ENCODE measurements around the gene GABRB1.

Gene GABRB1

DNA sequence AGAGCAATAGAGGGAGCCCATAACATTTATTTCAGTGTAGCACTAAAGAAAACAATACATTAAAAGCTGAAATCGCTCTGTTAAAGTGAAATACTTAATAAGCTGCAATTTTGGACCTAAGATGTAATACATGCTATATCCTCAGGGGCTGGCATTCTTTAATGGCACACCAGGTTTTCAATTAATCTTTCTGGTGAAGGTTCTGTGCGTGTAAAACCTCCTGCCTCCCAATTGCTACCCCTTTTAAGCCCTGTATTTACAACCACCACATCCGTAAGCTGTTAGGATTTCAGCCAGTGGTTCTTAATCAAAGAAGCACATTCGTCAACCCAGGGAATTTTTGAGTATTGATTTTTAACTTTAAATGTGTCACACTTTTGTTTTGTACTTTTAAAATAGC is 439.7 kb downstream of the GABRB1 start:
- H2AFZ ChIP-seq, result no peak overlapping the region
- H3K9me3 ChIP-seq (ENCODE audit: control insufficient read depth, low read length), result no peaks in the 10 kb centered on the region
- H3K4me2 ChIP-seq (ENCODE audit: low read length), result no peak overlapping the region
- H3K79me2 ChIP-seq, result no peaks in the 10 kb centered on the region
- no peak for TF ChIP-seq CTCF (IDR thresholded peaks at IDR 0.05)
- no peaks in the 10 kb centered on the region for H3K4me1 ChIP-seq
- no peak overlapping the region for H3K4me3 ChIP-seq (ENCODE audit: low read depth, low read length)
- H3K36me3 ChIP-seq (ENCODE audit: control insufficient read depth, insufficient read depth, low read length), result no peaks in the 10 kb centered on the region
- H3K27me3 ChIP-seq (ENCODE audit: control insufficient read depth, insufficient read depth, low read length), result no peaks in the 10 kb centered on the region
- no peak overlapping the region for H3K27ac ChIP-seq
- H3K9ac ChIP-seq, result no peak overlapping the region

GRCh38 chr4:47471591-47471990 is 440.2 kb downstream of the GABRB1 start:
- Histone ChIP-seq H3K4me3 (ENCODE audit: low read depth, low read length) (no peak overlapping the region), H3K4me2 (ENCODE audit: low read length) (no peak overlapping the region), H3K36me3 (ENCODE audit: control insufficient read depth, insufficient read depth, low read length) (no peaks in the 10 kb centered on the region), H3K4me1 (no peaks in the 10 kb centered on the region), H3K27ac (no peak overlapping the region), H3K27me3 (ENCODE audit: control insufficient read depth, insufficient read depth, low read length) (no peaks in the 10 kb centered on the region), H2AFZ (no peak overlapping the region), H3K9ac (no peak overlapping the region), H3K9me3 (ENCODE audit: control insufficient read depth, low read length) (no peaks in the 10 kb centered on the region), H3K79me2 (no peaks in the 10 kb centered on the region)
- no peak for TF ChIP-seq CTCF (IDR thresholded peaks at IDR 0.05)

DNA sequence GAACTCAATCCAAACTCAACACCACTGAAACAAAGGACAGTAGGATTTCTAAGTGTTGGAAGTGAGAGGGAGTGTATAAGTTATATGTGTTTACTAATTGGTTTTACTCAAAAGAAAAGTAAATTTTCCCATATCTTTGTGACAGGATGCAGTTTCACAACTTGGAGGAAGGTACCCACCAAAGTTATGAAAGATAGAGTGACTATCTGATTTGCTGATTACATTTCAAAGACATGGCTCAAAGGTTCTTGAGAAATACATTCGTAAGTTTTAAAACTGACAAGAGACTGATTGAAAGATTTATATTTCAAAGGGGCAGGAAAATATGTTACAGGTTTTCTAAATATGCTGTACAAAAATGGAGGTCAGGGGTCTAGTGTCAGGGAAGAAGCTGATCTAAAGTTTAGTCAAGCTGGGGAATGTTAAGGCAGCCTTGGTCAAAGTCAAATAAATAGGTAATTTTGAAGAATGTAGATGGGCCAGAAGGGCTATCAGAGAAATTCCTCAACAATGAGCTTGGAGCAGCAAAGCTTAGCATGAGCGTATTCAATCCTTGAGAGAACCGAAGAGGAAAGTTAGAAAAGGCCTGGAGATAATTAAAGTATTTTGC is 441.9 kb downstream of the GABRB1 start:
- TF ChIP-seq CTCF (IDR thresholded peaks at IDR 0.05), result no peak
- Histone ChIP-seq H3K27me3 (ENCODE audit: control insufficient read depth, insufficient read depth, low read length) (no peaks in the 10 kb centered on the region), H3K79me2 (no peaks in the 10 kb centered on the region), H3K9ac (no peak overlapping the region), H3K4me2 (ENCODE audit: low read length) (no peak overlapping the region), H3K27ac (no peak overlapping the region), H2AFZ (no peak overlapping the region), H3K36me3 (ENCODE audit: control insufficient read depth, insufficient read depth, low read length) (no peaks in the 10 kb centered on the region), H3K4me3 (ENCODE audit: low read depth, low read length) (no peak overlapping the region), H3K9me3 (ENCODE audit: control insufficient read depth, low read length) (no peaks in the 10 kb centered on the region), H3K4me1 (no peaks in the 10 kb centered on the region)

DNA sequence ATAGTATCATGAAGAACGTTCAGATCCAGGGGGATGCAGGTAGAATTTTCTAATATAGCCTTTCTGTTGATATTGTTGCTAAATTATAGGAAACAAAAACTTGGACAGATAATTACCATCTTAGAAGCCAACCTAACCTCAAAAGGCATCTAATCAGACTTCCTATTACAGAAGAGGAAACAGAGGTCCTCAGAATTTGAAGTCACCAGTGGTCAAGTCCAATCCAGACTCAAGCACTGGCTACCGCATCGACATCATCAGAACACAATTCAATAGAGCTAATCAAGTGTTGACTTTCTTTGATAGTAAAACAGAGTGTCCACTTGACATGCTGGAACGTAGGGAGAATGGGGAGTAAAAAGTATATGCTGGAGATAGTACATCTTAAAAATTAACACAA is 443.4 kb downstream of the GABRB1 start:
- no peaks in the 10 kb centered on the region for H3K9me3 ChIP-seq (ENCODE audit: control insufficient read depth, low read length)
- no peaks in the 10 kb centered on the region for H3K79me2 ChIP-seq
- H3K4me2 ChIP-seq (ENCODE audit: low read length), result no peak overlapping the region
- no peak overlapping the region for H2AFZ ChIP-seq
- no peak overlapping the region for H3K9ac ChIP-seq
- H3K4me1 ChIP-seq, result no peaks in the 10 kb centered on the region
- H3K27ac ChIP-seq, result no peak overlapping the region
- no peak overlapping the region for H3K4me3 ChIP-seq (ENCODE audit: low read depth, low read length)
- no peaks in the 10 kb centered on the region for H3K36me3 ChIP-seq (ENCODE audit: control insufficient read depth, insufficient read depth, low read length)
- H3K27me3 ChIP-seq (ENCODE audit: control insufficient read depth, insufficient read depth, low read length), result no peaks in the 10 kb centered on the region
- TF ChIP-seq CTCF (IDR thresholded peaks at IDR 0.05), result no peak

DNA sequence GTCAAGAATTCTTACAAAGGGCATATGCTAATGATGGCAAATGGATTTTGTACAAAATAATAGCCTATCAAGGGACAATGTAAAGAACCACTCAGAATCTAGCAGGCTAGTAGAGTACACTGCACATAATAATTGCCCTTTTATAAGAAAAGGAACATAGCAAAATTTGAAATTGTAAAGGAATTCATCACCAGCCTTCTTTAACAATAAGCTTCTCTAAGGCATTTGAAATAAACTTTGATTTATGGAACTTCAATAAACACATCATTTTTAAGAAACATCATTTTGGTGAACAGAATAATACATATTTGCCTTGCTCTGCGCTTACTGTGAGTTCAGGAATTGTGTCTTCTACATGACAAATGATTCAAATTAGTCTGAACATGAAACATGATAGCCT is 444.0 kb downstream of the GABRB1 start:
- no peaks in the 10 kb centered on the region for H3K36me3 ChIP-seq (ENCODE audit: control insufficient read depth, insufficient read depth, low read length)
- H3K4me3 ChIP-seq (ENCODE audit: low read depth, low read length), result no peak overlapping the region
- H3K27me3 ChIP-seq (ENCODE audit: control insufficient read depth, insufficient read depth, low read length), result no peaks in the 10 kb centered on the region
- no peaks in the 10 kb centered on the region for H3K4me1 ChIP-seq
- no peak overlapping the region for H3K27ac ChIP-seq
- no peak overlapping the region for H3K9ac ChIP-seq
- no peaks in the 10 kb centered on the region for H3K9me3 ChIP-seq (ENCODE audit: control insufficient read depth, low read length)
- no peak for TF ChIP-seq CTCF (IDR thresholded peaks at IDR 0.05)
- H2AFZ ChIP-seq, result no peak overlapping the region
- no peaks in the 10 kb centered on the region for H3K79me2 ChIP-seq
- no peak overlapping the region for H3K4me2 ChIP-seq (ENCODE audit: low read length)
